HepG2 (cell line): ENCODE results near the gene CEBPA. TPM values are rescaled to one million over a fixed set of nuclear protein-coding genes. Genes with fewer than 3 reads are reported as not detected.

Experiments
- AHR ChIP-seq: IDR thresholded peaks from 2 replicates; pipeline ENCODE4 v1.6.1; 2018; ENCODE audit warnings: missing genetic modification reagents, missing compliant biosample characterization
- FOXO1 ChIP-seq: sonication (generic); formaldehyde crosslinking; IDR thresholded peaks from 2 replicates; pipeline ENCODE4 v1.4.0; 2020; ENCODE audit warnings: missing genetic modification reagents
- GZF1 ChIP-seq: sonication (generic); formaldehyde crosslinking; IDR thresholded peaks from 2 replicates; pipeline ENCODE4 v1.5.1; 2020; ENCODE audit warnings: mild to moderate bottlenecking, missing genetic modification reagents
- JUN ChIP-seq: sonication (generic); formaldehyde crosslinking; IDR thresholded peaks from 2 replicates; pipeline ENCODE4 v1.4.0; 2020; ENCODE audit warnings: mild to moderate bottlenecking, missing genetic modification reagents
- MBD4 ChIP-seq: IDR thresholded peaks from 2 replicates; pipeline ENCODE4 v1.6.1; 2012; ENCODE audit warnings: low read length, inconsistent platforms, borderline replicate concordance
- NFE2L1 ChIP-seq: sonication (generic); formaldehyde crosslinking; IDR thresholded peaks from 2 replicates; pipeline ENCODE4 v1.4.0; 2020; ENCODE audit warnings: missing genetic modification reagents, mild to moderate bottlenecking, borderline replicate concordance
- NRL ChIP-seq: sonication (generic); formaldehyde crosslinking; IDR thresholded peaks from 2 replicates; pipeline ENCODE4 v1.5.0; 2020; ENCODE audit warnings: missing genetic modification reagents, mild to moderate bottlenecking, moderate library complexity, borderline replicate concordance
- PHB2 ChIP-seq: fragments of 450-650 bp; IDR thresholded peaks from 2 replicates; pipeline ENCODE4 v1.6.1; 2018; ENCODE audit not compliant: partially characterized antibody
- PHF5A ChIP-seq: IDR thresholded peaks from one replicate; pipeline ENCODE4 v1.6.1; 2018; ENCODE audit warnings: low read depth, missing genetic modification reagents; ENCODE audit not compliant: unreplicated experiment
- RFXAP ChIP-seq: sonication (generic); formaldehyde crosslinking; IDR thresholded peaks from 2 replicates; pipeline ENCODE4 v1.4.0; 2020; ENCODE audit warnings: missing genetic modification reagents, borderline replicate concordance
- SRSF9 ChIP-seq: fragments of 200-400 bp; formaldehyde crosslinking; IDR thresholded peaks from 2 replicates; pipeline ENCODE4 v1.6.1; 2018; ENCODE audit warnings: borderline replicate concordance, mild to moderate bottlenecking, low read depth, low read length; ENCODE audit not compliant: insufficient read depth, poor library complexity, severe bottlenecking
- ZNF160 ChIP-seq: sonication (generic); formaldehyde crosslinking; IDR thresholded peaks from 2 replicates; pipeline ENCODE4 v1.8.0; 2022; ENCODE audit warnings: mild to moderate bottlenecking, inconsistent platforms, missing genetic modification reagents
- ZNF253 ChIP-seq: sonication (generic); formaldehyde crosslinking; IDR thresholded peaks from 2 replicates; pipeline ENCODE4 v1.8.0; 2022; ENCODE audit warnings: mild to moderate bottlenecking, missing genetic modification reagents, borderline replicate concordance
- ZNF496 ChIP-seq: sonication (generic); formaldehyde crosslinking; IDR thresholded peaks from 2 replicates; pipeline ENCODE4 v1.8.1; 2023; ENCODE audit warnings: mild to moderate bottlenecking, moderate library complexity, missing genetic modification reagents; ENCODE audit not compliant: insufficient replicate concordance
- ZNF546 ChIP-seq: sonication (generic); formaldehyde crosslinking; conservative IDR thresholded peaks from 2 replicates; pipeline ENCODE4 v1.8.1; 2023; ENCODE audit warnings: mild to moderate bottlenecking, missing genetic modification reagents
- ZNF7 ChIP-seq: IDR thresholded peaks from 2 replicates; pipeline ENCODE4 v1.6.1; 2016; ENCODE audit warnings: missing biosample characterization, missing genetic modification reagents
- polyA plus RNA-seq, 8 experiments: library from polyadenylated mRNA; depleted of rRNA in 3 of 8; stranded (reverse) in 7 of 8; unstranded in 1 of 8; fragments of >200 nt; fragmentation: Illumina TruSeq in 4 of 8; extraction: Trizol in 4 of 8; gene quantifications; 2 replicates each; pipeline versions ENCODE4 v1.2.1 to v1.2.3, GENCODE V29; 2011 to 2016; ENCODE audit warnings: low read depth in 4 of 8, missing spikeins in 1 of 8, mixed read lengths in 1 of 8; ENCODE audit not compliant: insufficient read depth in 1 of 8
- total RNA-seq, 5 experiments: library from RNA; depleted of rRNA; stranded (reverse); fragments of >200 nt; fragmentation: Illumina TruSeq; extraction: Trizol; gene quantifications; 2 replicates each; pipeline ENCODE4 v1.2.3, GENCODE V29; 2016; ENCODE audit warnings: low read depth in 1 of 5
- TF ChIP-seq, protein P1 (sequence below): sonication (generic); formaldehyde crosslinking; IDR thresholded peaks from 2 replicates; pipeline ENCODE4 v1.5.0; 2020; ENCODE audit warnings: mild to moderate bottlenecking, missing genetic modification reagents, borderline replicate concordance
- TF ChIP-seq, protein P2 (sequence below): conservative IDR thresholded peaks from 2 replicates; pipeline ENCODE4 v1.6.1; 2018; ENCODE audit warnings: missing genetic modification reagents
- TF ChIP-seq, protein P3 (sequence below): sonication (generic); formaldehyde crosslinking; IDR thresholded peaks from 2 replicates; pipeline ENCODE4 v1.5.0; 2020; ENCODE audit warnings: mild to moderate bottlenecking, missing genetic modification reagents
- TF ChIP-seq, protein P4 (sequence below): sonication (generic); formaldehyde crosslinking; IDR thresholded peaks from 2 replicates; pipeline ENCODE4 v1.4.0; 2020; ENCODE audit warnings: missing genetic modification reagents, mild to moderate bottlenecking, borderline replicate concordance
- TF ChIP-seq, protein P5 (sequence below): sonication (generic); formaldehyde crosslinking; IDR thresholded peaks from 2 replicates; pipeline ENCODE4 v1.4.0; 2020; ENCODE audit warnings: missing genetic modification reagents

The CEBPA gene
- total and polyA plus RNA-seq, 2 of the 13 experiments (the other 11 are each of a cell fraction or from before 2014, with no cell fraction given), result 24.8 to 103 TPM

DNA sequence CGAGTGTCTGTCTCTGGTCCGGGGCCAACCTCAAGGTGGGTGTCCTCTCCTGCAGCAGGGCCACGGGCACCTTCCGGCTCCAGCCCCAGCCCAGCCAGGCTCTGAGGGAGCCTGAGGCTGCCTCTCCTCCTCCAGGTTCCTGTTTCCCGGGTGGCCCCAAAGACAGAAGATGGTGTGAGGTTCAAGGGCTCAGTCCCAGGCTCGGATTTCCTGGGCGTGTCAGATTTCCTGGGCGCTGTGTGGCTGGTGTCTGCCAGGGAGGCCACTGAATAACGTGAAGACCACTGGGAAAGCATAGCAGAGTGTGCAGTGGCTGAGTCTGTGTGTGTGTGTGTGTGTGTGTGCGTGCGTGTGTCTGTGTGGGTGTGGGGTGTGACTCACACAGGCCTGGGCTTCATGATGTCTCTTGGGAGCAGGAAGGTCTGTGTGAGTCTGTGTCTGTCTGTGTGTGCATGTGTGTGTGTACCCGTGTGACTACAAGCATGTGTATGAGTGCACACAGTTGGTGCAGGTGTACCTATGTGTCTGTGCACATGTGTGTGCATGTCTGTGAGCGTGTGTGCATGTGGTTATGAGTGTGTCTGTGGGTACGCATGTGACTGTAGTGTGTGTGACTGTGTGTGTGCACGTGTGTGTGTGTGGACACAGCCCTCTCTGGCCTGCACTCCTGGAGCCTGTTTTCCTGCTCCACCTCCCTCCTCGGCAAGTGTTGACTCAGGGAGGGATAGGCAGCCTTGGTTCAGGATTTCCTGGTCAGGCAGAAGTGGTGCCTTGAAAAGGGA, 28.3 kb downstream of the CEBPA start (continued):
- TF ChIP-seq, protein P1, sequence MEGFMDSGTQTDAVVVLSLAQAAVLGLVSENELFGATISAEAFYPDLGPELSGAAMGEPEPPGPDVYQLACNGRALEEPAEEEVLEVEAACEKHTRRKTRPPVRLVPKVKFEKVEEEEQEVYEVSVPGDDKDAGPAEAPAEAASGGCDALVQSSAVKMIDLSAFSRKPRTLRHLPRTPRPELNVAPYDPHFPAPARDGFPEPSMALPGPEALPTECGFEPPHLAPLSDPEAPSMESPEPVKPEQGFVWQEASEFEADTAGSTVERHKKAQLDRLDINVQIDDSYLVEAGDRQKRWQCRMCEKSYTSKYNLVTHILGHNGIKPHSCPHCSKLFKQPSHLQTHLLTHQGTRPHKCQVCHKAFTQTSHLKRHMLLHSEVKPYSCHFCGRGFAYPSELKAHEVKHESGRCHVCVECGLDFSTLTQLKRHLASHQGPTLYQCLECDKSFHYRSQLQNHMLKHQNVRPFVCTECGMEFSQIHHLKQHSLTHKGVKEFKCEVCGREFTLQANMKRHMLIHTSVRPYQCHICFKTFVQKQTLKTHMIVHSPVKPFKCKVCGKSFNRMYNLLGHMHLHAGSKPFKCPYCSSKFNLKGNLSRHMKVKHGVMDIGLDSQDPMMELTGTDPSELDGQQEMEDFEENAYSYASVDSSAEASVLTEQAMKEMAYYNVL, result peak; percentile 36; the same call in 1 of the 2 replicates
- TF ChIP-seq AHR (CRISPR knock-in tag), result peak; percentile 69; the same call in 1 of the 2 replicates
- no peak for TF ChIP-seq ZNF496
- TF ChIP-seq, protein P2, sequence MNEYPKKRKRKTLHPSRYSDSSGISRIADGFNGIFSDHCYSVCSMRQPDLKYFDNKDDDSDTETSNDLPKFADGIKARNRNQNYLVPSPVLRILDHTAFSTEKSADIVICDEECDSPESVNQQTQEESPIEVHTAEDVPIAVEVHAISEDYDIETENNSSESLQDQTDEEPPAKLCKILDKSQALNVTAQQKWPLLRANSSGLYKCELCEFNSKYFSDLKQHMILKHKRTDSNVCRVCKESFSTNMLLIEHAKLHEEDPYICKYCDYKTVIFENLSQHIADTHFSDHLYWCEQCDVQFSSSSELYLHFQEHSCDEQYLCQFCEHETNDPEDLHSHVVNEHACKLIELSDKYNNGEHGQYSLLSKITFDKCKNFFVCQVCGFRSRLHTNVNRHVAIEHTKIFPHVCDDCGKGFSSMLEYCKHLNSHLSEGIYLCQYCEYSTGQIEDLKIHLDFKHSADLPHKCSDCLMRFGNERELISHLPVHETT (CRISPR knock-in tag), result 0 out of 2 replicates have a peak, but pooled peaks have one; percentile 65
- TF ChIP-seq ZNF160 (CRISPR knock-in tag), result peak; percentile 33; the same call in 1 of the 2 replicates
- no peak for TF ChIP-seq SRSF9
- TF ChIP-seq, protein P3, sequence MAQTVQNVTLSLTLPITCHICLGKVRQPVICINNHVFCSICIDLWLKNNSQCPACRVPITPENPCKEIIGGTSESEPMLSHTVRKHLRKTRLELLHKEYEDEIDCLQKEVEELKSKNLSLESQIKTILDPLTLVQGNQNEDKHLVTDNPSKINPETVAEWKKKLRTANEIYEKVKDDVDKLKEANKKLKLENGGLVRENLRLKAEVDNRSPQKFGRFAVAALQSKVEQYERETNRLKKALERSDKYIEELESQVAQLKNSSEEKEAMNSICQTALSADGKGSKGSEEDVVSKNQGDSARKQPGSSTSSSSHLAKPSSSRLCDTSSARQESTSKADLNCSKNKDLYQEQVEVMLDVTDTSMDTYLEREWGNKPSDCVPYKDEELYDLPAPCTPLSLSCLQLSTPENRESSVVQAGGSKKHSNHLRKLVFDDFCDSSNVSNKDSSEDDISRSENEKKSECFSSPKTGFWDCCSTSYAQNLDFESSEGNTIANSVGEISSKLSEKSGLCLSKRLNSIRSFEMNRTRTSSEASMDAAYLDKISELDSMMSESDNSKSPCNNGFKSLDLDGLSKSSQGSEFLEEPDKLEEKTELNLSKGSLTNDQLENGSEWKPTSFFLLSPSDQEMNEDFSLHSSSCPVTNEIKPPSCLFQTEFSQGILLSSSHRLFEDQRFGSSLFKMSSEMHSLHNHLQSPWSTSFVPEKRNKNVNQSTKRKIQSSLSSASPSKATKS (CRISPR knock-in tag), result no peak
- TF ChIP-seq NRL (CRISPR knock-in tag), result no peak
- no peak for TF ChIP-seq GZF1 (CRISPR knock-in tag)
- TF ChIP-seq MBD4, result no peak
- no peak for TF ChIP-seq JUN (CRISPR knock-in tag)
- TF ChIP-seq ZNF253 (CRISPR knock-in tag), result no peak
- TF ChIP-seq, protein P4, sequence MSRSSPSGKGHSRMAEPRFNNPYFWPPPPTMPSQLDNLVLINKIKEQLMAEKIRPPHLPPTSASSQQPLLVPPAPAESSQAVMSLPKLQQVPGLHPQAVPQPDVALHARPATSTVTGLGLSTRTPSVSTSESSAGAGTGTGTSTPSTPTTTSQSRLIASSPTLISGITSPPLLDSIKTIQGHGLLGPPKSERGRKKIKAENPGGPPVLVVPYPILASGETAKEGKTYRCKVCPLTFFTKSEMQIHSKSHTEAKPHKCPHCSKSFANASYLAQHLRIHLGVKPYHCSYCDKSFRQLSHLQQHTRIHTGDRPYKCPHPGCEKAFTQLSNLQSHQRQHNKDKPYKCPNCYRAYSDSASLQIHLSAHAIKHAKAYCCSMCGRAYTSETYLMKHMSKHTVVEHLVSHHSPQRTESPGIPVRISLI, result no peak
- TF ChIP-seq, protein P5, sequence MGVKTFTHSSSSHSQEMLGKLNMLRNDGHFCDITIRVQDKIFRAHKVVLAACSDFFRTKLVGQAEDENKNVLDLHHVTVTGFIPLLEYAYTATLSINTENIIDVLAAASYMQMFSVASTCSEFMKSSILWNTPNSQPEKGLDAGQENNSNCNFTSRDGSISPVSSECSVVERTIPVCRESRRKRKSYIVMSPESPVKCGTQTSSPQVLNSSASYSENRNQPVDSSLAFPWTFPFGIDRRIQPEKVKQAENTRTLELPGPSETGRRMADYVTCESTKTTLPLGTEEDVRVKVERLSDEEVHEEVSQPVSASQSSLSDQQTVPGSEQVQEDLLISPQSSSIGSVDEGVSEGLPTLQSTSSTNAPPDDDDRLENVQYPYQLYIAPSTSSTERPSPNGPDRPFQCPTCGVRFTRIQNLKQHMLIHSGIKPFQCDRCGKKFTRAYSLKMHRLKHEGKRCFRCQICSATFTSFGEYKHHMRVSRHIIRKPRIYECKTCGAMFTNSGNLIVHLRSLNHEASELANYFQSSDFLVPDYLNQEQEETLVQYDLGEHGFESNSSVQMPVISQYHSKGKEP (CRISPR knock-in tag), result no peak
- TF ChIP-seq RFXAP (CRISPR knock-in tag), result 0 out of 2 replicates have a peak, but pooled peaks have one; percentile 22
- TF ChIP-seq PHF5A (CRISPR knock-in tag), result peak; percentile 84
- peak; percentile 75 for TF ChIP-seq FOXO1 (CRISPR knock-in tag)
- TF ChIP-seq ZNF546, result no peak
- no peak for TF ChIP-seq ZNF7 (CRISPR knock-in tag)
- no peak for TF ChIP-seq NFE2L1 (CRISPR knock-in tag)
- TF ChIP-seq PHB2, result no peak
